ENCODE measurements around the gene GABRR2.
"Not testable (repeated sequence)": the region's sequence is repeated elsewhere in the genome, so short reads cannot be mapped to it uniquely, and the experiment has no call there.

The GABRR2 gene

DNA sequence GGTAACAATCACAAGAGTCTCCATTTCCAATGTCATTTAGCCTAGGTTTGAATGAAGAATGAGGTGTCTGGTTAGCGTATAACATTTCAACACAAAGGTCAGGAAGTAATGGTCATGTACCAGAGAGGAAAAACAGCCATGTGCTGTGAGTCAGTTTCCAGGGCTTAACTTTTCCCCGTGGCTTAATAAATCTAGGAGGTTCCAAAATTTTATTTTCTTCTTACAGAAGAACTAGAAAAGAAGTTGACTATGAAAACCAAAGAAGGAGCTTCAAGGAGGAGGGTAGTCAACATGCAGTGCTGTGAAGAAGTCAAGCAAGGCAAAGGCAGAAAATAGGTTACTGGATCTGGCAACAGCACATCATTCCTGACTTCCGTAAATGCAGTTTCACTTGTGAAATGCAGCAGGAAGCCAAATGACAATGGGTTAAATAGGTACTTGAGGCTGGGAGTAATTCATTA lies 8.4 kb upstream of the GABRR2 start:
- no peak for DNase-seq

DNA sequence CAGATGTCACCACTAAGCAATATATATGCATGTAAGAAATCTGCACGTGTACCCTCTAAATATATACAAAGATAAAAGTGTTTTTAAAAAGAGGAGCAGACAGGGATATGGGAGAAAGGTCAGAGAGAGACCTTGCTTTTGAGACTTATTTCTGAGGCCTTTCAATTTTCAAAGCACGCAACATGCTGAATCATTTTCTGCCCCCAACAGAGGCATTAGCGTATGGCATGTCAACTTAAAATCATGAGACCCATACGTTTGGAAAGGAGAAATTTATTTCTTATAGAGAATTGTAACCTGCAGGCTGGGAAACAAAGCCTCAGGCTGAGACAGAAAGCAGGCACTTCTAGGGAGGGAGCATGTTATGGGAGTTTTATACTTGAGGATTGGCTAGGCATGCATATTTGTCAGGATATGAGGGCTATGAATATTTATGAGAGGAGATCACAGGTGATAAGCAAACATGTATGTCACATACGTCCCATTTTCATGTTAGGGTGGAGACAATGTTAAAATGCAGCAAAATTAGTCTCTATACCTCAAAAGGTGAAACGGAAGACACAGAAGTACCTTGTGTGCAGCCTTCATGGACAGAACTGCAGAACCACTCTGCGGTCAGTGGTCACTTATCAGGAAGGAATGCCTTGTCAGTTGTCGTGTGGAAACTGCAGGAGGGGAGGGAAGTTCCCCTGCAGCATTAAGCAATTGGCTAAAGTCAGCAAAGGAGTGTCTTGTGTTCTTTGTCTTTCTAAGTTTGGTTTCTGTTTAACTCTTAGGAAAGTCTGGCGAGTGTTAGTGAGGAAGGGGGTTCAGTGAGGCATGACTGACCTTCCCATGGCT lies 6.3 kb upstream of the GABRR2 start:
- no peak for DNase-seq

DNA sequence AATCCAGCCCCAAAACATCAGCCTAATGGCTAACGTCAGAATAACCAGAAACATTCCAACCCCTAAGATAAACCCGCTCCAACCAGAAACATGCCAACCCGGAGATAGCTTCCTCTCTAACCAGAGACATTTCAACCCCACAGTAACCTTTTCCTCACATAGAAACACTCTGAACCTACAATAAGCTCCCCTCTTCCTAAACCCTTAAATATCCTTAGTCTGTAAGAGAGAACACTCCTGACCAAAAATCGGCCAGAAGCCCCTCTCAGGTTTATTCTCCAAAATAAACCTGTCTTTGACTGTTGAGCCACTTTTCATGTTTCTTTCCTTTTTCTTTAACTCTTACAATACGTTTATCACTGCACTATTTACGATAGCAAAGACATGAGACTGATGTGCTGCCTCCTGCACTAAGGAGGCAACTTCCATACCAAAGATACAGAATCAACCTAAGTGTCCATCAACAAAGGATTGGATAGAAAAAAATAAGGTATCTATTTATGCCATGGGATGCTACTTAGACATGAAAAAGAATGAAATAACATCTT lies 5.0 kb upstream of the GABRR2 start:
- DNase-seq: no peak

DNA sequence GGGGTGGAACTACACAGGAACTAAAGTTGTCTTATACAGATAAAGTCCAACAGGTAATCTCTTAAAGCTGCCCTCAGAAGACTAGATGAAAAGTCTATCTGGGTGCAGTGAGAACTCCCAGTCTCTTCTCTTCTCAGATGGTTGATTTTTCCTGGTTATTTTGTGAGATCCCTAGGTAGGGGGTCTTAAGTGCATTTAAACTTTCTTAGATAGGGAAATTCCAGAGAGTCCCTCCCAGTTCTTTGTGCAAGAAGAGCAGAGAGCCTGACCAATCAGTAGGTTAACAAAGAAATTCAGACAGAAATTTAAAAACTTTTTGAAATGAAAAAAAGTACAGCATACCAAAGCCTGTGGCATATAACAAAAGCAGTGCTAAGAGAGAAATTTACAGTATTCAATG lies 2.0 kb upstream of the GABRR2 start:
- no peak for DNase-seq

DNA sequence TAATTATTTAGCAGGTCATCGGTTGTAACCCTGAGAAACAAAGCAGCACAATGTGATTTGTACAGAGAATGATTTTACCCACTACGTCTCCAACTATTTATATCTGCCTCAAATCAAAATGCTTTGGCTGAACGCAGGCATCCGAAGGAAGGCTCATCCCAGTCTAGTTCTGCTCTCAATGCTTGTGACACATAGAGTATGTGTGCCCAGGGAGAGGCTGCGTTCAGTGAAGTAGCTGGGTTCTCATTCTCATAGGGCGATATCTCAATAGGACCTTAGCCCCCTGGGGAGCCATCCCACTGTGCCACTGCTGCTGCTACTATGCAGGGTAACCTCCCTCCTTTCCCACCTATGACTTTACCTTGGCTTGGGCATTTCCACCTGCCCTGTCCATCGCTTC lies 407 bp downstream of the GABRR2 start:
- no peak for DNase-seq

DNA sequence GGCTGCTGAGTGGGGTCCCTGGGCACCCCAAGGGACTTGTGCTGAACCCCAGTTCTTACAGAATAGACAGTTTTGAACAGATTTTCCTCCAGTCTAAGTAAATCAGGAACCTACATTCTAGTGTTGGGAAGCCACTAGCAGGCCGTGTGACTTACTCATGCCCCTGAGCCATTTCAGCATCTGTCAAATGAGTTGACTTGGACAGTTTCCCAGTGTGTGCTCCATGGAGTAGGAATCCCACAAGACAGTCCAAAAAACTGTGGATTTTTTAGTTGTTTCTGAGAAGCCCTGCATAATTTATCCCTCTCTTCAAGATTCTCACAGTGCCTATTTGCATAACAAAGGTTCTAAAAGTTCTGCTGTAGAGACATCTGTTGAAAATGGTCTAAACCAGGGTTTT lies 2.1 kb downstream of the GABRR2 start:
- DNase-seq: no peak

DNA sequence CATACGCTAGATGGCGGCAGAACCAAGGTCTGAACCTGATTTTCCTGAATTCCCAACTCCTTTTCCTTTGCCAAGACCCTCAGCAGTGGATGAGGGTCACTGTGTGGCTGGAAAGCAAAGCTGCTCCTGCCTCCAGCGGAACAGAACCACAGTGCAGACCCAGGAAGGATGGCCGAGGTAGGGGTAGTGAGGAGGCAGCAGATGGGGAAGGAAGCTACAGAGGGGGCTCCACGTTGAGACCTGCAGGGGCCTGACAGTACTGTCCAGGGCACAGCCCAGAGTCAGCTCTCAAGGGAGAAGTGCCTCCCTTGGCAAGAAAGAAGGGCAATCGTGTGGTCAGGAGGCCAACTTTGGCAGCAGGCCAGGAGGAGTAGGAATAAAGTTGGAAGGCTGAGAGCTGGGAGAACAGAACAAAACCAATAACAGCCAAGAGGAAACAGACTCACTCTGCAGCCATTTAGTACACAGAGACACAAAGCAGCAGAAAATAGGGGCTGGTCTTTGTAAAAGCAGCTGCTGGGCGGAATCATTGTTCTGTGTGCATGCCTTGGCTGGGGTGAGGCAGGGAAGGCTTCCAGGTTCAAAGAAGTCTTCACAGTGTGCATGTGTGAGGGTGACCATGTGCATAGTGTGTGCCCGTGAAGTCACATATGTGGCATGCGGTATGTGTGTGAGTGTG lies 3.1 kb downstream of the GABRR2 start:
- no peak for DNase-seq

DNA sequence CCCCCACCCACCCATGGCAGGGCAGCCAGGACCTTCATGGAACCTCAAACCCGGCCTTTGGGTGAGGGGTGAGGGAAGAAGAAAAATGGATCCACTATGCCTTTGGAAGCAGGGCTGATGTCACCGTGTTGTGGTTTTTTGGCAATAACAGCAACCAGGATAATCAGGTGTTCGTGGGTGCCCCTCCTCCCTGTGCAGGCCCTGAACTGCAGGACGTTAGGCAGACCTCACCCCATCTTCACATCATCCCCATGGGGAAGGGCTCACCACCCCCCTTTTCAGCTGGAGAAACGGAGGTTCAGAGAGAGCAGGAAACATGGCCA lies 3.6 kb downstream of the GABRR2 start:
- no peak for DNase-seq

DNA sequence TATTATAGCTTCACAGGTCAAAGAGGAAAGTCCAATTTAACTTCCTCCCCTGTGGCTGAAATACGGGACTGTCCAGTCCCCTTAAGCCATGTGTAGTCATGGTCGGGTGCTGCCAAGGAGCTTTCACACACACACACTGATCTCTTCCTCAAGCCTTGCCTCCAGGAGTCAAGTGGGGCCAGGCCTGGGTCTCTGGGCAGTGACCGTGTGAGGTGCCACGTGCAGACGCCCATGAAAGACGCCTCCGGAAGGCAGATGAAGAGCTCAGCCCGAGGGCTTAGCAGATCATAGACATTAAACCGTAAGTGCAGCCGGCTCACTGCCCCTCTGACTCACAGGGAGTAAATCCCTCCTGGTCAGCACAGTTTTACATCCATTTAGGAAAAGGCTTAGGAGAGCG lies 4.2 kb downstream of the GABRR2 start:
- DNase-seq: no peak

DNA sequence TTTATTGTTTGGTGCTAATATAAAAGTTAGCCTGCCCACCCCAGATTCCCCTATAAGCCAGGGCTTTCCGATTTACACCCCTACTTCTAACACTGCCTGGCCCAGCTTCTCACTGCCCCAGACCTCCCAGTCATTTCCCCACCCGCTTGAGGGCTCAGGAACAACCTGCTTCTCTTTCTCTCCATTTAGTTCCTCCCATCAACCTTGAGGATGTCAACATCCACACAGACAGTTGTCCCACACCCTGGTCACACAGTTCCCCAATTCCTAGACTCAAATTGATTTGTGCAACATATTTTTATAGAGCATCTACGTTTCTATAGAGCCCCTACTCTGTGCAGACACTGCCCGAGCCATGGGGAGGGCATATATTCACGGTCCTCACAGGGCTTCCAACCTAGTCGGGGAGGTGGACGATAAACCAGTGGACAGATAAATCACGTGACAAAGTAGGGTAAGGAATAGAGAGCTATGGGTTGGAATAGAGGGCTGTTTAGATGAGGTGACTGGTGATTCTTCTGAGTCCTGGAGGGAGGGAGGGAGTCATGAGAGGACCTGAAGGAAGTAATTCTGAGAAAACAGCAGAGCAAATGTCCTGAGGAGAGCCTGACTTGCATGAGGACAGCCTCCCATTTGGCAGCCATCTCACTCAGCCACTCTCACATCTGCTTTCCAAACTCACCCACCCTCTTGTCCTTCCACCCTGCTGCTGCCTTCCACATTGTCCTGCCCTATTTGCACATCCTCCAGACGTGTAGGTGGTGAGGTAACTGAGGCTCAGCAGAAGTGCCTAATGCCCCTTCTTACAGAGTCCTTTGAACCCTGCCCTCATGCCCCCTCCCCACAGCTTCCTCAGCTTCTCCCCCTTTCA lies 6.3 kb downstream of the GABRR2 start:
- DNase-seq: no peak

DNA sequence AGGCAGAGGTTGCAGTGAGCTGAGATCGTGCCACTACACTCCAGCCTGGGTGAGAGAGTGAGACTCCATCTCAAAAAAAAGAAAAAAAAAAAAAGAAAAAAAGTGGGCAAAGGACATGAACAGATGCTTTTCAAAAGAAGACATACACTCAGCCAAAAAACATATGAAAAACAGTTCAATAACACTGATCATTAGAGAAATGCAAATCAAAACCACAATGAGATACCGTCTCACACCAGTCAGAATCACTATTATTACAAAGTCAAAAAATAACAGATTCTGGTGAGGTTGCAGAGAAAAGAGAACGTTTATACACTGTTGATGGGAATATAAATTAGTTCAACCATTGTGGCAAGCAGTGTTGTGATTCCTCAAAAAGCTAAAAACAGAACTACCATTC lies 10.6 kb downstream of the GABRR2 start:
- DNase-seq: not testable (repeated sequence)

DNA sequence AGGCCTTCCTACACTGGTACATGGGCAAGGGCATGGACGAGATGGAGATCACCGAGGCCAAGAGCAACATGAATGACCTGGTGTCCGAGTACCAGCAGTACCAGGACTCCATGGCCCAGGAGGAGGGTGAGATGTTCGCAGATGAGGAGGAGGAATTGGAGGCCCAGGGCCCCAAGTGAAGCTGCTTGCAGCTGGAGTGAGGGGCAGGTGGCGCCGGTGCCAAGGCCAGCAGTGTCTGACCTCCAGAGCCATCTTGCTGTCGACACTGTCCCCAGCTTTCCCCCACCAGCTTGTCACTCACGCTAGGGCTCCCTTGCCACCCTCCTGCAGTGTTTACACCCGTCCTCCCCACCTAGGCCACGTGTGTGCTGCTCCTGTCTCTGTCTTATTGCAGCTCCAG lies 12.2 kb downstream of the GABRR2 start:
- no peak for DNase-seq

DNA sequence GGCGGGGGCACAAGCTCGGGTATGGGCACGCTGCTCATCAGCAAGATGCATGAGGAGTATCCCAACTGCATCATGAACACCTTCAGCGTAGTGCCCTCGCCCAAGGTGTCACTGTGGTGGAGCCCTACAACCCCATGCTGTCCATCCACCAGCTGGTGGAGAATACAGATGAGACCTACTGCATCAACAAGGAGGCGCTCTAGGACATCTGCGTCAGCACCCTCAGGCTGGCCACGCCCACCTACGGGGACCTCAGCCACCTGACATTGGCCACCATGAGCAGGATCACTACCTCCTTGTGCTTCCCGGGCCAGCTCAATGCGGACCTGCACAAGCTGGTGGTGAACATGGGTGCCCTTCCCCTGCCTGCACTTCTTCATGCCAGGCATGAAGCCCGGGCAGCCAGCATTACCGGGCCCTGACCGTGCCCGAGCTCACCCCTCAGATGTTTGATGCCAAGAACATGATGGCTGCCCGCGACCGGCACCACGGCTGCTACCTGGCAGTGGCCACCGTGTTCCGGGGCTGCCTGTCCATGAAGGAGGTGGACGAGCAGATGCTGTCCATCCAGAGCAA lies 12.8 kb downstream of the GABRR2 start:
- DNase-seq: no peak

DNA sequence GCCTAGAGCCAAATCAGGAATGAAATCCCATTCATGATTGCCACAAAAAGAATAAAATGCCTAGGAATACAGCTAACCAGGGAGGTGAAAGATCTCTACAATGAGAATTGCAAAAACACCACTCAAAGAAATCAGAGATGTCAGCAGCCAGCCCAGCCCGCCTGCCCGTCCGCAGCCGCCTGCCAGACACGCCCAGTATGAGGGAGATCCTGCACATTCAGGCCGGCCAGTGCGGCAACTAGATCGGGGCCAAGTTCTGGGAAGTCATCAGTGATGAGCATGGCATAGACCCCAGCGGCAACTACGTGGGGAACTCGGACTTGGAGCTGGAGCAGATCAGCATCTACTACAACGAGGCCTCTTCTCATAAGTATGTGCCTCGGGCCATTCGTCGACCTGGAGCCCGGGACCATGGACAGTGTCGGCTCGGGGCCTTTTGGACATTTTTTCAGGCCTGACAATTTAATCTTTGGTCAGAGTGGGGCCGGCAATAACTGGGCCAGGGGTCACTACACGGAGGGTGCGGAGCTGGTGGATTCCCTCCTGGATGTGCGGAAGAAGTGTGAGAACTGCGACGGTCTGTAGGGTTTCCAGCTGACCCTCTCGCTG lies 13.4 kb downstream of the GABRR2 start:
- no peak for DNase-seq

DNA sequence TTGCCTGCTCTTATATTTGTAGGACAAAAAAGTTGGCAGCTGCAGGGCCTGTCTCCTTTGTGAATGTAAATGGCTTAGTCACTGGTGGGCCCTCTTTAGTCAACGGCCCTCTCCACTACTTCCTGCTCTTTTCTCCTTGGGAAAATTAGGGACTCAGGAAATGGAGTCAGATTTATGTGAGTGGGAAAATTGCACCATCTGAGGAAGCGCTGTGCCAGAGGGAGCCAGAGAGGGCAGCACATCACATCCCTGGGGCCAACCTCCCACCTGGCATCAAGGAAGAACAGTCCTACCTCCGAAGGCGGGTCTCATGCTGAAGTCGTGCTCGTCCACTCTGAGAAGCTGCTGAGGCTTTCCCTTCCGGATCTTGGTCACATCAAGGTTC lies 15.6 kb downstream of the GABRR2 start:
- no peak for DNase-seq

DNA sequence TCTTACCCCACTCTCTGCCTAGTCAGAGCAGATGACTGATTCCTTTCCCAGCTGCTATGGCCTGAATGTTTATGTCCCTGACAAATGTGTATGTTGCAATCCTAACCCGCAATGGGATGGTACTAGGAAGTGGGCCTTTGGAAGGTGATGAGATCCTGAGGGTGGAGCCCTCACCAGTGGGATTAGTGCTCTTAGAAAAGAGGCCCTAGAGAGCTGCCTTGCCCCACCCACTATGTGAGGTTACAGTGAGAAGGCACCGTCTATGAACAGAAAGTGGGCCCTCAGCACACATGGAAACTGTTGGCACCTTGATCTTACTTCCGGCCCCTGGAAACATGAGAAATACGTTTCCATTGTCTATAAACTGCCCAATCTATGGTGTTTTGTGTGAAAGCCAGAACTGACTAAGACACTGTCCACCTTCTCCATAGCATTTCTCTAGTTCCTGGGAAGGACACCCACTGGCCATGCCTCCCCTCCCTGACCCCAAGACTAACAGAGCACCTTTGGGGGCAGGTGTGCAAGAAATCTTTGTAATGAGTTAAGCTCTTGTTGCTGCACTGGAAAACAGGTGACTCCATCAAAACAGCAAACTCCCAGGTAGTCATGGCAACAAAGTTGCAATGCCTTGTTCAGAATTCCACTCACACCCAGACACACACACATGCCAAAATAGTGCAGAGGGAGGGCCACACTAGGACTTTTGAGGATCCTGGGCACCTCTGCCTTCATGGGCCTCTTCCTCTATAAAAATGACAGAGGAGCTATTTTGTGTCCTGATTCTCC lies 16.2 kb downstream of the GABRR2 start:
- no peak for DNase-seq

DNA sequence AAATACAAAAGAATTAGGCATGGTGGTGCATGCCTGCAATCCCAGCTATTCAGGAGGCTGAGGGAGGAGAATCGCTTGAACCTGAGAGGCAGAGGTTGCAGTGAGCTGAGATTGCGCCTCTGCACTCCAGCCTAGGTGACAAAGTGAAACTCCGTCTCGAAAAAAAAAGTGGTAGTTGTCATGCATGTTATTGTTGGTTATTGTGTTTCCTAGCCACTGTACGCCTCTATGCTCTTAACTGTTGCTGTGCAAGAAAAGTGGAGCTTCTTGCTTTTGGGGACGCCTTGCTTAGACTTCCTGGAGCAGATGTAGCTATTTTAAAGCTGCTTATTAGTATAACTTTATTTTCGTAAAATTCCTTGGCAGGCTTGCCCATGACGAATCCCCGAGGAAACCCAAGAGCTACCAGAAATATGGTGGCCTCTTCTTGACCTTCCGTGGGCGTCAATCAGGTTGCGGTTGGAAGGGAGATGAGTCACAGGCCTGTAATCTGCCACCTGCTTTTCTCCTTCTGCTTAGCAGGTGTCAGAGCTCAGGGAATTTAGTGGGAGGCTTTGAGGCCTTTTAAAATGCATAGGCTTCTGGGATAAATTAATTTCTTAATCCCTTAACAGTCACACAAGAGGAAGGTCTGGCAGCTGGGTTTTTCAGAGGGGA lies 17.3 kb downstream of the GABRR2 start:
- peak; percentile 56 for DNase-seq

DNA sequence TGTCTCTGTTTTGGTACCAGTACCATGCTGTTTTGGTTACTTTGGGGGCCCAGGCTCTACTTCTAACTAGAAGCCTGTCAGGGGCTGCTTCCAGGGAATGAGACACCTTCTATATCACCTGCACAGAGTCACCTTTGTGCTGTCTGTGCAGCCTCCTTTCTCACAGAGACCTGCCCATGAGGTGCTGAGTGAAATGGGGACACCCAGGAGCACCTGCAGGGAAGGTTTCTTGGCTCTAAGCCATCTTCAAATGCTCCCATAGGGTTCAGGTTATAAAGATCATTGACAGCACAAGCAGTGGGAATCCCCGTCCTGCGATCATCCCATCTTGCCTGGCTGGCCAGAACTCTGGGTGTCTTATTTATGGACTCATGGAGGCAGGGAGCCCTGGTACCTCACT lies 19.1 kb downstream of the GABRR2 start:
- no peak for DNase-seq

DNA sequence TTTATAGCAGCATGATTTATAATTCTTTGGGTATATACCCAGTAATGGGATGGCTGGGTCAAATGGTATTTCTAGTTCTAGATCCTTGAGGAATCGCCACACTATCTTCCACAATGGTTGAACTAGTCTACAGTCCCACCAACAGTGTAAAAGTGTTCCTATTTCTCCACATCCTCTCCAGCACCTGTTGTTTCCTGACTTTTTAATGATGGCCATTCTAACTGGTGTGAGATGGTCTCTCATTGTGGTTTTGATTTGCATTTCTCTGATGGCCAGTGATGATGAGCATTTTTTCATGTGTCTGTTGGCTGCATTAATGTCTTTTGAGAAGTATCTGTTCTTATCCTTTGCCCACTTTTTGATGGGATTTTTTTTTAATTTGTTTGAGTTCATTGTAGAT lies 20.0 kb downstream of the GABRR2 start:
- DNase-seq: not testable (repeated sequence)

DNA sequence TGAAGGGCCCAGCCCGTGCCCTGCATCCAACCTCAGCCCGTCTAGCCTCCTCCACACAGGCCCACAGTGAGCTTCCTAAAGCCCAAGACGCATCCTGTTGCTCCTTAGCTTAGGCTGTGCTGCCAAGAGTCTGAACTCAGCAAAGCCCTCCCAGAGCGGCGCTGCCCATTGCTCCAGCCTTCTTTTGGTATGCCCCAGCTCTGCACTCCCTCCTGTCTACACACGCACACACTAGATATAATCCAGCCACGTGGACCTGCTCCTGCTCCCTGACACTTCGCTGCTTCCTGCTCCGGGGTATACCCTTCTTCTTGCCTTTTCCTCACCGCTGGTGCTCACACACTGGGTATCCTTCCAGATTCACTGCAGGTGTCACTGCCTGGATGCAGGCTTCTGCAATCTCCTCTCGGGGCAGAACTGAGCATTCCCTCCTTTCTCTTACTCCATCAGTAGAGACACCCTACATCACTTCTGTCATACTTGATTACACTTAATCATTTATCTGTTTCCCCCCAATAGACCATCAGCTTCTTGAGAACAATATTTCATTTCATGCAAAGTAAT lies 23.8 kb downstream of the GABRR2 start:
- no peak for DNase-seq

Data from activated CD8-positive, alpha-beta memory T cell treated with anti-CD3 and anti-CD28 coated beads, Interleukin-2, amount 50 U/mL, for 4 hours (primary cell).